Measurements from ENCODE around the gene KHK.
A peak's percentile ranks its signal among the peaks of the same experiment; 100 is the strongest.

The KHK gene

DNA sequence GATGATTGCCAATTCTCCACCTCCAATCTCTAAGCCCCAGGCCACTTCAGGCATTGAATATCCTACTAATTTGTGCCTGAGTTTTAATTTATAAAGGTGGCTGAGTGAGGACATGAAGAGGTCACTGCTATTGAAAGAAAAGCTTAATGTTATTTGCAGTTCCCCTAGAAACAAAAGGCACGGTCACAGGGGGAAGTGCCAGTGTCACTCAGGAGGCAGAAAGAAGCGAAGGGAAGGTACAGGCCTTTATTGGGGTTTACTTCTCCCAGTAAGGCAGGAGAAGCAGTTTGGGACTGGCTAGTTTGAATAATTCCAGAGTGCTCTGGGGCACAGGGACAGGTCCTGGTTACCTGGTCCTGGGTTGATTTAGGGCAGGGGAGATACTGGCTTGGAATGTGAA lies 35.3 kb downstream of the KHK start:
- TF ChIP-seq, protein P1, sequence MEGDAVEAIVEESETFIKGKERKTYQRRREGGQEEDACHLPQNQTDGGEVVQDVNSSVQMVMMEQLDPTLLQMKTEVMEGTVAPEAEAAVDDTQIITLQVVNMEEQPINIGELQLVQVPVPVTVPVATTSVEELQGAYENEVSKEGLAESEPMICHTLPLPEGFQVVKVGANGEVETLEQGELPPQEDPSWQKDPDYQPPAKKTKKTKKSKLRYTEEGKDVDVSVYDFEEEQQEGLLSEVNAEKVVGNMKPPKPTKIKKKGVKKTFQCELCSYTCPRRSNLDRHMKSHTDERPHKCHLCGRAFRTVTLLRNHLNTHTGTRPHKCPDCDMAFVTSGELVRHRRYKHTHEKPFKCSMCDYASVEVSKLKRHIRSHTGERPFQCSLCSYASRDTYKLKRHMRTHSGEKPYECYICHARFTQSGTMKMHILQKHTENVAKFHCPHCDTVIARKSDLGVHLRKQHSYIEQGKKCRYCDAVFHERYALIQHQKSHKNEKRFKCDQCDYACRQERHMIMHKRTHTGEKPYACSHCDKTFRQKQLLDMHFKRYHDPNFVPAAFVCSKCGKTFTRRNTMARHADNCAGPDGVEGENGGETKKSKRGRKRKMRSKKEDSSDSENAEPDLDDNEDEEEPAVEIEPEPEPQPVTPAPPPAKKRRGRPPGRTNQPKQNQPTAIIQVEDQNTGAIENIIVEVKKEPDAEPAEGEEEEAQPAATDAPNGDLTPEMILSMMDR (conservative IDR thresholded peaks at IDR 0.05) = no peak
- TF ChIP-seq ZFX (IDR thresholded peaks at IDR 0.05) = no peak

DNA sequence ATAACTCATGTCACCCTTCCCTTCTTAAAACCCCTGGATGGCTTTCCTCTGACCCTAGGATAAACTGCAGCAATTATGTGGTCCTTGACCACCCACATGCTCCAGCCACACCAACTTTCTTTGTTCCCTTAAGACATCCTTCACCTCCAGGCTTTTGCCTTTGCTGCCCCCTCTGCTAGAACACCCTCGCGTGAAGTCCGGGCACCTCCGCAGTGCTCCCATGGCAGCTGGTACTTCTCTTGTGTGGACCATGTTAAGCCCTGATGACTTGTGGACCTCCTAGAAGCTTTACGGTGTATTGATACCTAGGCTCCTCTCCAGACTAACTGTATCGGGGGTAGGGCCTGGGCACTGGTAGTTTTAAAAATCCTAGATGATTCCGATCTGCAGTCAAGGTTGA lies 36.2 kb downstream of the KHK start:
- no peak overlapping the region for H3K27ac ChIP-seq
- no peak for TF ChIP-seq ZFX (IDR thresholded peaks at IDR 0.05)
- TF ChIP-seq, protein P1 (conservative IDR thresholded peaks at IDR 0.05) = no peak

More for the DNA sequence above, 35.3 kb downstream of the KHK start:
- no peak overlapping the region for H3K27ac ChIP-seq

DNA sequence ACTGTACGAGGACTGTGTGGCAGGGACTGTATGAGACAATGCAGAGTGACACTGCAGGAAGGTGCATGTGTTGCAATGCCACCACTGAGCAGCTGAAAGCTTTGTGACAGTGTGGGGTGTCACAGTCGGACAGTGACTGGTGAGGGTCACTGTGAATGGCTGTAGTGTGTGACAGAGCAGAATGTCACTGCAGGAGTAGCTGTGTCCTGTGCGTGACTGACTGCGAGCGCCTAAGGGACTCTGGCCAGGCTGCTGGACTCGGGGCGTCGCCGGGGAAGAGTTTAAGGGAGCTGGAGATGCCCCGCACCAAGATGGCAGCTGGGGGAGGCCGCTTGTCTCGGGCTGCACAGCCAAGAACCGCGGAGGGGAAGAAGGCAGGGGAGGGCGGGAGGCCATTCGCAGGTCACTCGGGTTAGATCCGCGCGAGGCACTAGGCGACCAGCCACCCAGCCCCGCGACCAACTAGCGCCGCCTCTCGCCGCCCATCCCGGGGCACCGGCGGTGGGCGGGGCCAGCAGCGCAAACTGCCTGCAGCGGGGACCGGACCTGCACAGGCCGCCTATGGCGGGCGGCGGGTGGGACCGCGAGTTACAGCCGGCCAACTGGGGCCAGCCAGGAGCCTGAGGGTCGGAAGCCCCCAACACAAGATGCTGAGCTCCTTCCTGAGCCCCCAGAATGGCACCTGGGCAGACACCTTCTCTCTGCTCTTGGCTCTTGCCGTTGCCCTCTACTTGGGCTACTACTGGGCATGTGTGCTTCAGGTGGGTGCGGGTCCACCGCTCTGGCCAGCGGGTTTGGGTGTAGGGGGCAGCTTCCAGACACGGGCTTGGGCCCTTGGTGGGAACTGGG lies 37.0 kb downstream of the KHK start, which contains the start of gene ABHD1:
Gene ABHD1 (plus strand): TSS at position 514 of the 849 bp plus-strand sequence. CDS start 134 bp downstream, at position 648.
- peak within 1 kb of the TSS; percentile 58 for H3K27ac ChIP-seq
- TF ChIP-seq, protein P1 (conservative IDR thresholded peaks at IDR 0.05) = no peak
- TF ChIP-seq ZFX (IDR thresholded peaks at IDR 0.05) = no peak

DNA sequence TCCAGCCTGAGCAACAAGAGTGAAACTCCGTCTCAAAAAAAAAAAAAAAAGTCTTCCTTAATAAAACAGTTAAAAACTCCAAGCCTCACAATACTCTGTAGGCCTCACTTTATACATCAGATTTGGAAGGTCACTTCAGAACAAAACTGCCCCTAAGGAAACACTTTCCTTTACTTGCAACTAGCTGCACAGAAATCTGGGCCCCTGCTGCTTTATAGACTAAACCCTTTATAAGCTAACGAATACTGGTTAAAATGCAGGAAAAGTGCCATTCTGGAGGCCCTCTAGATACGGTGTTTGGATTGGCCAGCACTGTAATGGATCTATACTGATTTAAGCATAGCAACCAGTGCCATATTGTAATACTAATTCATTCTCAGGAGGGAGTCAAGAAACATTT lies 38.5 kb downstream of the KHK start:
- H3K27ac ChIP-seq = no peak overlapping the region
- TF ChIP-seq, protein P1 (conservative IDR thresholded peaks at IDR 0.05) = no peak
- TF ChIP-seq ZFX (IDR thresholded peaks at IDR 0.05) = no peak

DNA sequence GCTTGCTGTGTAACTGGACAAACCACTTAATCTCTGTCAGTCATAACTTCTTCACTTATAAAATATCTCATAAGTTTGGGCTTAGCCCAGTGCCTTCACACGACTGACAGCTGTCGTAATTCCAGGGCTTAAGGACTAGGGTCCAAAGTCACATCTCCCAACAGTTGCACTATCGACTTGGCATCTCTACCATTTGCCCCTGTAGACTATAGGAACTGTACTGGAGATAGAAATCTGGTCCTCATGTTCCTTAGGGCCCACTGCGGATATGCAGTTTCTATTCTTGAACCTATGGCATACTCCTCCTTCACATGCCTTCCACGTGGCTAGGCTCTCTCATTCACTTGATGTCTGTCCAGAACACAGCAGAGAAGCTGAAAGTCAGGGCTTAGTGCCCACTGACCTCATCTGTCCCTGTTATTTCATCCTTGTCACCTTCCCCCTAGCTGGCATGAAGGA lies 39.7 kb downstream of the KHK start:
- no peak overlapping the region for H3K27ac ChIP-seq
- TF ChIP-seq, protein P1 (conservative IDR thresholded peaks at IDR 0.05) = no peak
- TF ChIP-seq ZFX (IDR thresholded peaks at IDR 0.05) = no peak

DNA sequence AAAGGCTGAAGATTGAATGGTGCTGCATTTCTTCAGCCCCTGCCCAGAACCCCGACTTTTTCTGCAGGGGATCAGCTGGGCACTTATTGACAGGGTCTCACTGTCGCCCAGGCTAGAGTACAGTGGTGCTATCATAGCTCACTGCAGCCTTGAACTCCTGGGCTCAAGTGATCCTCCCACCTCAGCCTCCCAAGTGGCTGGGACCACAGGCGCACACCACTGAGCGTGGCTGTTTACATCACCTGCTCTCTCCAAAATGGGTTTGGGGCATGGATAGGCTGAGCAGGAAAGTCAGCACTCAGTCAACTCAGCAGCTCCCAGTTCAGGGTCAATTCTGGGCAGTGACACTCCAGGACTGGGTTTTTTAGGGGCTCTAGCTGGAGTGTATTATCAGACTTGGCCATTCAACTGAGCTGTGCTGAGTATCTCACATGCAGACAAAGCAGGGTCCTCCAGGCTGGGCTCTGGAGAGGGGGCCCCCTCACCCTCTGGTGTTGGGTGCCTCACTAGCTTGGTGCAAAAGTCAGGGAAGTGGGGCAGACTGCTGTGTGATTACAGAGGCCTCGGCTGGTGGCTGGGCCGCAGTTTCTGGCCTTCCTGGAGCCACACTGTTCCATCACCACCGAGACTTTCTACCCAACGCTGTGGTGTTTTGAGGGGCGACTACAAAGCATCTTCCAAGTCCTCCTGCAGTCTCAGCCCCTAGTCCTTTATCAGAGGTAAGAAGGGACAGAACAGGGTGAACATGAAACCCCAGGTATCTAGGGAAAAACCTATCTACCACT lies 41.5 kb downstream of the KHK start:
- TF ChIP-seq, protein P1 (conservative IDR thresholded peaks at IDR 0.05) = no peak
- no peak for TF ChIP-seq ZFX (IDR thresholded peaks at IDR 0.05)

More for the DNA sequence above, 41.5 kb downstream of the KHK start:
- no peak overlapping the region for H3K27ac ChIP-seq

Measured in C4-2B (cell line).